Muscle of leg (tissue), 11 donors: ENCODE data around the gene LRRC72. TPM values are rescaled to one million over a fixed set of nuclear protein-coding genes. Genes with fewer than 3 reads are reported as not detected.

ENCODE experiments used
- DNase-seq: peaks from one replicate; pipeline ENCODE4 v3.0.0; 2013
- H3K27ac ChIP-seq: one replicate; pipeline ENCODE4 v1.5.1; 2013; ENCODE audit warnings: mild to moderate bottlenecking, low read length, control low read depth
- H3K27me3 ChIP-seq: one replicate; pipeline ENCODE4 v1.6.1; 2013; ENCODE audit warnings: low read length; ENCODE audit not compliant: control insufficient read depth, insufficient read depth
- H3K36me3 ChIP-seq: one replicate; pipeline ENCODE4 v1.6.1; 2013; ENCODE audit warnings: low read length; ENCODE audit not compliant: control insufficient read depth, insufficient read depth
- H3K4me1 ChIP-seq: one replicate; pipeline ENCODE4 v1.6.1; 2013; ENCODE audit warnings: low read length; ENCODE audit not compliant: control insufficient read depth, insufficient read depth
- H3K4me3 ChIP-seq: one replicate; pipeline ENCODE4 v1.5.1; 2013; ENCODE audit warnings: low read length, control low read depth
- H3K9me3 ChIP-seq: replicated peaks from 2 replicates; pipeline ENCODE4 v1.6.1; 2013; ENCODE audit warnings: low read depth, low read length; ENCODE audit not compliant: control insufficient read depth
- WGBS: methylation state at CpG from one replicate; pipeline ENCODE4 v1.1.5; 2013; ENCODE audit warnings: missing lambda C conversion rate; ENCODE audit not compliant: insufficient coverage; 5-methylcytosine and 5-hydroxymethylcytosine counted together
- polyA plus RNA-seq, 8 donors: library from polyadenylated mRNA; unstranded; fragments of 120-200 nt; gene quantifications; one replicate each; pipeline versions ENCODE4 v1.2.1 to v1.2.3, GENCODE V29; 2013; ENCODE audit warnings: inconsistent platforms in 1 of 8, low replicate concordance in 1 of 8; ENCODE audit not compliant: insufficient read length in 8 of 8, insufficient read depth in 1 of 8
- total RNA-seq: library from RNA; stranded (reverse); fragments of 120-200 nt; gene quantifications from one replicate; pipeline ENCODE4 v1.2.4, GENCODE V29; 2013

LRRC72 gene
- total and polyA plus RNA-seq, 9 donors: not detected

DNA sequence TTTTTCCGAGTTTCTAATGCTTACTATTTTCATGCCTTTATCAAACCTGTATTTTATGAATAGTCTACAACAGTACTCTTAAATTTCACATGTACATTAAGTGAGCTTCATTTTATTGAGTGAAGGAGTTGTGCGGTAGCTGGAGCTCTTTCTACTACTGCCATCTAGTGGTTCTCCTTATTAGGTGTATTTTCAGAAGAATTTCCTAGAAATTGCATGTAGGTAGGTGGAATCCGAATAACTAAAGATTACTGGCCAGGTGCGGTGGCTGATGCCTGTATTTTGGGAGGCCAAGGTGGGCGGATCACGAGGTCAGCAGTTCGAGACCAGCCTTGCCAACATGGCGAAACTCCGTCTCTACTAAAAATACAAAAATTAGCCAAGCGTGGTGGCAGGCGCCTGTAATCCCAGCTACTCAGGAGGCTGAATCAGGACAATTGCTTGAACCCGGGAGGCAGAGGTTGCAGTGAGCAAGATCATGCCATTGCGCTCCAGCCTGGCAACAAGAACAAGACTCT lies 38.3 kb downstream of the LRRC72 start:
- peak; percentile 73 for DNase-seq
- WGBS: 80% methylated on average over 1 of the region's 13 CpGs

DNA sequence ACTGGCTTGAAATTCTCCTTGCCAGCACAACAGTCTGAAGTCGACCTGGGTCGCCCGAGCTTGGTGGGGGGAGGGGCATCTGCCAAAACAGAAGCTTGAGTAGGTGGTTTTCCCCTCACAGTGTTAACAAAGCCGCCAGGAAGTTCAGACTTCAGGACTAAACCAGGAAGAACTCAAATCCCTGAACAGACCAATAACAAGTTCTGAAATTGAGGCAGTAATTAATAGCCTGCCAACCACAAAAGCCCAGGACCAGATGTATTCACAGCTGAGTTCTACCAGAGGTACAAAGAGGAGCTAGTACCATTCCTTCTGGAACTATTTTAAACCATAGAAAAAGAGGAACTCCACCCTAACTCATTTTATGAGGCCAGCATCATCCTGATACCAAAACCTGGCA lies 45.3 kb downstream of the LRRC72 start:
- Histone ChIP-seq H3K4me3 (no peak overlapping the region), H3K27me3 (no peaks in the 10 kb centered on the region), H3K27ac (no peak overlapping the region), H3K36me3 (no peaks in the 10 kb centered on the region), H3K4me1 (no peaks in the 10 kb centered on the region), H3K9me3 (no peaks in the 10 kb centered on the region)
- DNase-seq: no peak
- 80% methylated on average over 1 of the region's 4 CpGs for WGBS

More for the DNA sequence above, 38.3 kb downstream of the LRRC72 start:
- no peaks in the 10 kb centered on the region for H3K36me3 ChIP-seq
- H3K27ac ChIP-seq: no peak overlapping the region
- no peaks in the 10 kb centered on the region for H3K4me1 ChIP-seq
- no peak overlapping the region for H3K4me3 ChIP-seq
- H3K27me3 ChIP-seq: no peaks in the 10 kb centered on the region
- H3K9me3 ChIP-seq: no peaks in the 10 kb centered on the region

DNA sequence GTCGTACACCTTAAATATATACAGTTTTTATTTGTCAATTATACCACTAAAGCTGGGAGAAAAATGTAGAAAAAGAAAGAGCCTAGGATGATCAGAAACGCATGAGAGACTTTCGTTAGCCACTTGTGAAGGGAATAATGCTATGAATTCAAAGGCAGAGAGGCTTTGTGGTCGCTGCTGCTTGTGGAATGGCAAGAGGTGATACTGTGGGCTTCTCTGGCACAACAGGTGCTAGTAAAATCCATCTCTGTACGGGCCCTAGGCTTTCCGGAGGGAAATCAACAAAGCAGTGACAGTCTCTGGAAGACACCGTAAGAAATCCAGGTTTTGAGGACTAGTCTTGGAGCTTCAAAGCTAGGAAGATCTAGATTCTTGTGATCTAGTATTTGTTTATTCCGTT lies 52.6 kb downstream of the LRRC72 start:
- Histone ChIP-seq H3K4me1 (no peaks in the 10 kb centered on the region), H3K9me3 (no peaks in the 10 kb centered on the region), H3K36me3 (no peaks in the 10 kb centered on the region), H3K27ac (no peak overlapping the region), H3K4me3 (no peak overlapping the region), H3K27me3 (no peaks in the 10 kb centered on the region)
- no peak for DNase-seq
- 85% methylated on average over 6 of the region's 8 CpGs for WGBS

GRCh38 chr7:16581286-16581685 lies 54.7 kb downstream of the LRRC72 start:
- H3K9me3 ChIP-seq: no peaks in the 10 kb centered on the region
- H3K4me1 ChIP-seq: no peaks in the 10 kb centered on the region
- H3K36me3 ChIP-seq: no peaks in the 10 kb centered on the region
- no CpG with 5 or more reads among the region's 1 CpG for WGBS
- H3K27me3 ChIP-seq: no peaks in the 10 kb centered on the region
- H3K27ac ChIP-seq: no peak overlapping the region
- no peak for DNase-seq
- H3K4me3 ChIP-seq: no peak overlapping the region

GRCh38 chr7:16583834-16584233 lies 57.2 kb downstream of the LRRC72 start:
- no peak for DNase-seq
- 95% methylated on average over 7 of the region's 7 CpGs for WGBS

GRCh38 chr7:16585540-16585939 lies 58.9 kb downstream of the LRRC72 start:
- Histone ChIP-seq H3K4me1 (no peaks in the 10 kb centered on the region), H3K4me3 (no peak overlapping the region), H3K36me3 (no peaks in the 10 kb centered on the region), H3K27me3 (no peaks in the 10 kb centered on the region), H3K9me3 (no peaks in the 10 kb centered on the region), H3K27ac (no peak overlapping the region)
- DNase-seq: no peak
- WGBS: 93% methylated on average over 17 of the region's 17 CpGs

More at GRCh38 chr7:16583834-16584233, 57.2 kb downstream of the LRRC72 start:
- no peaks in the 10 kb centered on the region for H3K36me3 ChIP-seq
- H3K4me3 ChIP-seq: no peak overlapping the region
- no peaks in the 10 kb centered on the region for H3K27me3 ChIP-seq
- no peaks in the 10 kb centered on the region for H3K4me1 ChIP-seq
- no peak overlapping the region for H3K27ac ChIP-seq
- no peaks in the 10 kb centered on the region for H3K9me3 ChIP-seq

- no peaks in the 10 kb centered on the region for H3K27me3 ChIP-seq
- no peak for DNase-seq
- WGBS: 78% methylated on average over 33 of the region's 42 CpGs
- H3K27ac ChIP-seq: no peak overlapping the region
- no peaks in the 10 kb centered on the region for H3K36me3 ChIP-seq
- no peaks in the 10 kb centered on the region for H3K4me1 ChIP-seq
- H3K4me3 ChIP-seq: peak overlapping the region; percentile 4
- H3K9me3 ChIP-seq: no peaks in the 10 kb centered on the region
Observed at GRCh38 chr7:16586081-16586874, 59.7 kb downstream of the LRRC72 start.

GRCh38 chr7:16587129-16587528 lies 60.5 kb downstream of the LRRC72 start:
- no peak overlapping the region for H3K4me3 ChIP-seq
- no peaks in the 10 kb centered on the region for H3K36me3 ChIP-seq

DNA sequence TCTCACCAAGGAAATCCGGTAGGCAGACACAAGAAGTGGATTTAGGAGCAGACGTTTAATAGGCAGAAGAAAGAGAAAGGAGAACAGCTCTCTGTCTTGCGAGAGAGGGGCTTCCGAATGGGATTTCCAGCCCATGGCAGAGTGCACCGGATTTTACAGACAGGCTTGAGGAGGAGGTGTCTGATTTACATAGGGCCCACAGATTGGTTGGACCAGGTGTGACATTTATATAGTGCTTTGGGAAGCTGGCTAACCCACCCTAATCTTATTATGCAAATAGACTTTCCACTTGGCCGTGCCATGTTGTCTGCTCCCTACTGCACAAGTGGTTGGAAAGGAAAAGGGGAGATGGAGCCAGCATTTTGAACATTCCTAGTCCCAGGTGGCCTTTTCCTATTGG lies 61.2 kb downstream of the LRRC72 start:
- Histone ChIP-seq H3K4me1 (no peaks in the 10 kb centered on the region), H3K36me3 (no peaks in the 10 kb centered on the region), H3K27me3 (no peaks in the 10 kb centered on the region), H3K4me3 (no peak overlapping the region), H3K27ac (no peak overlapping the region), H3K9me3 (no peaks in the 10 kb centered on the region)
- WGBS: 0% methylated on average over 1 of the region's 6 CpGs
- DNase-seq: peak; percentile 74

More at GRCh38 chr7:16587129-16587528, 60.5 kb downstream of the LRRC72 start:
- H3K27ac ChIP-seq: no peak overlapping the region
- no peak for DNase-seq
- H3K9me3 ChIP-seq: no peaks in the 10 kb centered on the region
- no peaks in the 10 kb centered on the region for H3K27me3 ChIP-seq
- WGBS: no CpG with 5 or more reads among the region's 3 CpGs
- H3K4me1 ChIP-seq: no peaks in the 10 kb centered on the region

GRCh38 chr7:16589881-16590280 lies 63.3 kb downstream of the LRRC72 start:
- Histone ChIP-seq H3K36me3 (no peaks in the 10 kb centered on the region), H3K4me1 (no peaks in the 10 kb centered on the region), H3K27me3 (no peaks in the 10 kb centered on the region), H3K9me3 (no peaks in the 10 kb centered on the region), H3K27ac (no peak overlapping the region), H3K4me3 (no peak overlapping the region)
- DNase-seq: peak; percentile 41
- WGBS: no CpG with 5 or more reads among the region's 2 CpGs
